22Rv1 (cell line): ENCODE measurements around the gene ADIPOR2.

Experiments
- H3K27ac ChIP-seq: fragments of 450-650 bp; 2 replicates; pipeline ENCODE4 v1.5.1; 2017
- ZFX ChIP-seq: fragments of 450-650 bp; IDR thresholded peaks from 2 replicates; pipeline ENCODE4 v1.6.1; 2017; ENCODE audit warnings: antibody characterized with exemption, borderline replicate concordance
- TF ChIP-seq, protein P1 (sequence below): fragments of 450-650 bp; IDR thresholded peaks from 2 replicates; pipeline ENCODE4 v1.5.1; 2017; ENCODE audit warnings: mild to moderate bottlenecking

The ADIPOR2 gene

DNA sequence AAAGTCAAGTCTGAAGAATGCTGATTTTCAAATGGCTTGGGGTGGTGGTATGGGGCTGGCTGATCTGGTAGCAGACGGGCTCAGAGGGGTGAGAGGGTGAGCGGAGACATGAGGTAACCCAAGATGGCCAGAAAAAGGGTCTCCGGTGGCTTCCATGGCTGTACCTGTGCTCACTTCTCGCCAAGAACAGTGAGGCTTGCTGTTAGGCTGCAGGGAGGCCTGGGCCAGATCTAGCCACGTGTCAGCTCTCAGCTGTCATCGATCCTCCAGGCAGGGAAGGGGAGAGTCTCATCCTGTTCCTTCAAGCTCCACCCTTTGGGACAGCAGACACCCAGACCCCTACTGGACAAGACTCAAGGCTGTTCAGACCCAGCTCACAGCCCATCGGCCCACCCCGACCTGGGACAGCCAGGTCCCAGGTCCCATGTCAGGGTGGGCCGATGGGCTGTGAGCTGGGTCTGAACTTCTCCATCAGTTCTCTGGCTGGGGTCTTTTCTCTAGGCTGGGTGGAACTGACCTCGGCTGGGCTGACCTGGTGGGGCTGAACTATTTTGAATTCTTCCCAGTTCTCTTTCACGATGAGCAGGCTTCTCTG, 138.5 kb downstream of the ADIPOR2 start:
- TF ChIP-seq, protein P1, sequence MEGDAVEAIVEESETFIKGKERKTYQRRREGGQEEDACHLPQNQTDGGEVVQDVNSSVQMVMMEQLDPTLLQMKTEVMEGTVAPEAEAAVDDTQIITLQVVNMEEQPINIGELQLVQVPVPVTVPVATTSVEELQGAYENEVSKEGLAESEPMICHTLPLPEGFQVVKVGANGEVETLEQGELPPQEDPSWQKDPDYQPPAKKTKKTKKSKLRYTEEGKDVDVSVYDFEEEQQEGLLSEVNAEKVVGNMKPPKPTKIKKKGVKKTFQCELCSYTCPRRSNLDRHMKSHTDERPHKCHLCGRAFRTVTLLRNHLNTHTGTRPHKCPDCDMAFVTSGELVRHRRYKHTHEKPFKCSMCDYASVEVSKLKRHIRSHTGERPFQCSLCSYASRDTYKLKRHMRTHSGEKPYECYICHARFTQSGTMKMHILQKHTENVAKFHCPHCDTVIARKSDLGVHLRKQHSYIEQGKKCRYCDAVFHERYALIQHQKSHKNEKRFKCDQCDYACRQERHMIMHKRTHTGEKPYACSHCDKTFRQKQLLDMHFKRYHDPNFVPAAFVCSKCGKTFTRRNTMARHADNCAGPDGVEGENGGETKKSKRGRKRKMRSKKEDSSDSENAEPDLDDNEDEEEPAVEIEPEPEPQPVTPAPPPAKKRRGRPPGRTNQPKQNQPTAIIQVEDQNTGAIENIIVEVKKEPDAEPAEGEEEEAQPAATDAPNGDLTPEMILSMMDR = no peak
- TF ChIP-seq ZFX = no peak
- no peak overlapping the region for H3K27ac ChIP-seq

DNA sequence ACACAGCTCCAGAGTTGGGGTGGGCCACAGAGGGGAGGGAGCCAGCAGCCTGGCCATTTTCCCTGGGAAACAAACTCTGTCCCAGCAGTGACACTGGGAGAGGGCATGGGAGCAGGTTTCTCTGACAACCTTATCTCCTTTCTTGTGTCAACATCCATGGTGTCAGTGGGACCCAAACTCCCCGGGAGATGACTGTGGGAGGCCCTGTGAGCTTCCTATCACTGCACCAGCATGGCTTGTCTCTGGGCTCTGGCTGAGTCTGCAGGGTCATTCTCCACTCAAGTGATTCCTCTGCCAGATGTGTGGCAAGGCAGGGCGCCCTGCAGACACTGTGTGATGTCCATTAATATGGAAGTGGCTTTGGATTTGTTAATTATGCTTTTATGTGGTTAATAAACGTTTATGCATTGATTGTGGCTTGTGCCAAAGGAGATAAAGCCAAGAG, 139.6 kb downstream of the ADIPOR2 start:
- H3K27ac ChIP-seq = no peak overlapping the region
- TF ChIP-seq ZFX = no peak
- TF ChIP-seq, protein P1 = no peak

DNA sequence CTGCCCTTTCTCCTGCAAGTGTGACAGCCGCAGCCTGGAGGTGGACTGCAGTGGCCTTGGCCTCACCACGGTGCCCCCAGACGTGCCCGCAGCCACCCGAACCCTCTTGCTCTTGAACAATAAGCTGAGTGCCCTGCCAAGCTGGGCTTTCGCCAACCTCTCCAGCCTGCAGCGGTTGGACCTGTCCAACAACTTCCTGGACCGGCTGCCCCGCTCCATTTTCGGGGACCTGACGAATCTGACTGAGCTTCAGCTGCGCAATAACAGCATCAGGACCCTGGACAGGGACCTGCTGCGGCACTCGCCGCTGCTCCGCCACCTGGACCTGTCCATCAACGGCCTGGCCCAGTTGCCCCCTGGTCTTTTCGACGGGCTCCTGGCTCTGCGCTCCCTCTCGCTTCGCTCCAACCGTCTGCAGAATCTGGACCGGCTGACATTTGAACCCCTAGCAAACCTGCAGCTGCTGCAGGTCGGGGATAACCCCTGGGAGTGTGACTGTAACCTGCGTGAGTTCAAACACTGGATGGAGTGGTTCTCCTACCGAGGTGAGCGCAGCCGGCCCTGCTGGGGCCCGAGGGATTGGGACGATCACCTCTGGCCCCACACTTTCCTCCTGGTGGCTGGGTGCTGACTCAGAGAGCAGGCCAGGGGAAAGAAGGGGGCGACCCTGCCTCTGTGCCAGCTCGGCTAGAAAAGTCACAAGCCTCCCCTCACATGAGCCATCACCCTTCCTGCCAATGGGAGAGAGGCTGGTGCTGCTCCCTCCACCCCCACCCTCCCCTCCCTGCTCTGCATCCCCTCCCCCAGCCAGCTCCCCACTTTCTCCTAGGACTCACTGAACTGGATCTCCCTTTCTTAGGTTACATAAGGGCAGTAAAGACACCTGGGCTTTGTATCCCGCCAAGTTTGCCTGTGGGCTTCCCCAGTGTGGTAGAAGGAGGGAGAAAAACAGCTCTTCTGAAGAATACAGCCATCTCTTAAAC, 140.4 kb downstream of the ADIPOR2 start:
- TF ChIP-seq, protein P1 = no peak
- TF ChIP-seq ZFX = no peak
- no peak overlapping the region for H3K27ac ChIP-seq

DNA sequence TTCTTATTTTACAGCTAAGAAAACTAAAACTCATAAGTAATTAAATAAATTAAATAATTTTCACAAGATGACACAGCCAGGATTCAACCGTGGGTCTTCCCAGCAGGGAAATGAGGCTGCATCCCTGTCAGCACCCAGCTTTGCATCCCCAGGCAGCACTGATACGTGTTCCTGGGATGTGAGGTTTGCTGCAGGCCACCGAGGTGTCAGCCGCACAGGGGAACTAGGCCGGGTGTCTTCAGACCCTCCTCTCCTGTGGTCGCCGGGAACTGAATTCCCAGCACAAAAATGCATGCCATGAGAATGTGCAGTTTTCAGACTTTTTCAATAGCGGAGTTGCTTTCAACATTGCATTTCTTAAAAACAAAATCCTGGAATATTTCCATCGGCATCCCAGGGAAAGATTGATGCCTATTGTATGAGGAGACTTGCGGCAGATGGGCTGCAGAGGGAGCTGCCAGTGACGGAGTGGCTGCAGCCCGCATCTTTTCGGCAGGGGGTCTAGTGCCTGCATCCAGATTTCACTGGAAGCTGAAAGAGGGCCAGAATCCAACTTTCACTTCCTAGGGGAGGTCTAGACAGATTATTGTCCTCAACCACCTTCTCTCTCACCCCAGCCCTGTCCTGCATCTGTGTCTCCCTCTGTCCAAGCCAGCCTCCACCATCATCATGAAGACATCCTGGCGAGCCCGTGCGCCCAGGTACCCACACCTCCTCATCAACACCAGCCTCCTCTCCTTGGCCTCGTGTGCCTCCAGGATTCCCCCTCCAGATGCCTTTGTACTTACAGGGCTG, 142.1 kb downstream of the ADIPOR2 start:
- TF ChIP-seq, protein P1 = no peak; the same call in 1 of the 2 replicates
- TF ChIP-seq ZFX = no peak
- H3K27ac ChIP-seq = no peak overlapping the region

DNA sequence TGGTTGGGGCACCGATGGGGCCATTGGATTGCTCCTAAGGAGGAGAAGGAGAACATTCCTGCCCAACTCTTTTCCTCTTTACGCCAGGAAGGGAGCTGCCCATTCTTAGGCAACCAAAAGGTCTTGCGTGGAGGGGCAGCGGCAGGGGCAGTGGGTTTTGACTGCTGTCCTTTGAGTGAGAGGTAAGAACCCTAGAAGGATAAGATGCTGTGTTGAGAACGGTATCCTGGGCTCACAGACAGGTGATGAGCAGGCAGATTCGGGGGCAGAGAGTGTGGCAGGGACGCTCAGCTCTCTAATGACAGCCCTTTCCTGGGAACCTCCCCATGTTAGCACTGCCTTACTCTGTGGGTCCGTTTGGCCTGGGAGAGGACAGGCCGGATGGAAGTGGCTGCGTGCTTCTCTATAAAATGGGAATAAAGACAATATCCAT, 142.7 kb downstream of the ADIPOR2 start:
- no peak overlapping the region for H3K27ac ChIP-seq
- no peak for TF ChIP-seq ZFX
- TF ChIP-seq, protein P1 = no peak

DNA sequence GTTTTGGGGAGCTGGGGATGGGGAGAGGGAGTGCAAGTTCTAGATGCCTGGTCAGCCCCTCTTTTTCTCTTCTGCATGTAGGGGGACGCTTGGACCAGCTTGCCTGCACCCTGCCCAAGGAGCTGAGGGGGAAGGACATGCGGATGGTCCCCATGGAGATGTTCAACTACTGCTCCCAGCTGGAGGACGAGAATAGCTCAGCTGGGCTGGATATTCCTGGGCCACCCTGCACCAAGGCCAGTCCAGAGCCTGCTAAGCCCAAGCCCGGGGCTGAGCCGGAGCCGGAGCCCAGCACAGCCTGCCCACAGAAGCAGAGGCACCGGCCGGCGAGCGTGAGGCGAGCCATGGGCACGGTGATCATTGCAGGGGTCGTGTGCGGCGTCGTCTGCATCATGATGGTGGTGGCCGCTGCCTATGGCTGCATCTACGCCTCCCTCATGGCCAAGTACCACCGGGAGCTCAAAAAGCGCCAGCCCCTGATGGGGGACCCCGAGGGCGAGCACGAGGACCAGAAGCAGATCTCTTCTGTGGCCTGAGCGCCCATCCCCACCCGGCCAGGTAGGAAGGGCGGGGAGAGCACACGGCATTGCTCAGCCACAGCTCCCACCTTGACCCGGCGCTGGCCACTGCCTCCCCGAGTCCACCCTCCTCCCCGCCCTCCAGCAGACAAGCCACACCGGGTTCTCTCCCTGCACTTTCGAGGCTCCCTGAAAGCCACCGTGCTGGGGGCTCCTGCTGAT, 143.5 kb downstream of the ADIPOR2 start:
- no peak for TF ChIP-seq ZFX
- TF ChIP-seq, protein P1 = no peak
- H3K27ac ChIP-seq = no peak overlapping the region
